Colonic mucosa (tissue), 4 donors: ENCODE measurements around the gene ANO1. TPM values are rescaled to one million over a fixed set of nuclear protein-coding genes. Genes with fewer than 3 reads are reported as not detected.

ENCODE experiments used
- DNase-seq: peaks from one replicate; pipeline ENCODE4 v3.0.0-alpha.2; 2020
- H3K27ac ChIP-seq: fragments of 200-600 bp; one replicate; pipeline ENCODE4 v1.8.0; 2021
- H3K27me3 ChIP-seq: fragments of 200-600 bp; one replicate; pipeline ENCODE4 v1.8.0; 2021
- H3K36me3 ChIP-seq: fragments of 200-600 bp; one replicate; pipeline ENCODE4 v1.8.0; 2021
- H3K4me1 ChIP-seq: fragments of 200-600 bp; one replicate; pipeline ENCODE4 v1.8.0; 2021; ENCODE audit warnings: mild to moderate bottlenecking
- H3K4me3 ChIP-seq: fragments of 200-600 bp; one replicate; pipeline ENCODE4 v1.8.0; 2021
- H3K9ac ChIP-seq, 2 donors: one replicate each; pipeline ENCODE4 v1.7.0; 2013; ENCODE audit warnings: control low read depth in 2 of 2, low read depth in 2 of 2, low read length in 2 of 2
- H3K9me3 ChIP-seq: fragments of 200-600 bp; one replicate; pipeline ENCODE4 v1.8.0; 2021
- intact Hi-C: fragments of 100-400 bp; cut with DNase I; formaldehyde crosslinking; loops from one replicate; pipeline ENCODE4 v1.14.1; 2022
- total RNA-seq, 2 donors: library from RNA; stranded (reverse); fragmentation: NEBNext Ultra II Directional in 1 of 2; extraction: Animal tissue kit (Norgen Biotek cat#: 25700) in 1 of 2; gene quantifications; one replicate each; pipeline ENCODE4 v1.2.1, GENCODE V29; 2021
- TF ChIP-seq, protein P1 (sequence below): fragments of 200-600 bp; IDR thresholded peaks from one replicate; pipeline ENCODE4 v1.8.0; 2022; ENCODE audit warnings: antibody characterized with exemption, mild to moderate bottlenecking
- donor health status: healthy.
- donor health status: DM: no; HTN: no; CAD: no.
- donor health status: DM: no; HTN: no; CAD: no.

The ANO1 gene
- total RNA-seq, 2 donors from 2014 or later, result 8.3 to 16.4 TPM

DNA sequence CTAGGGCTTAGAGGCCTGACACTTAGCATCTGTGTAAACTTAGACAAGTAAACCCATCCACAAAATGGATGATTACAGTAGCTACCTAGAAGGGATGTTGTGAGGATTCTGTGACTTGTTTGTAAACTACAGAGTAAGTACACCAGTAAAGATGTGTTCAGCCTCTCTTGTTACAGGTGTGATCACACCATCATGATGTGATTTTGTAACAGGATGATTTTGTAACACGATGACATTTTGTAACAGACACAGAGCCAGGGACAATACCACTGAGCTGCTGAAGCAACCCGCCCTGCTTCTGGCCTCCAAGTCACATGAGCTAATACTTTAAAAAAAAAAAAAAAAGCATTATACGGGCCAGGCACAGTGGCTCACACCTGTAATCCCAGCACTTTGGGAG is 142.0 kb downstream of the ANO1 start:
- H3K4me1 ChIP-seq, result no peaks in the 10 kb centered on the region
- no peak overlapping the region for H3K27ac ChIP-seq
- H3K27me3 ChIP-seq, result no peaks in the 10 kb centered on the region
- no peak overlapping the region for H3K4me3 ChIP-seq
- H3K9ac ChIP-seq, result no peak overlapping the region
- DNase-seq, result no peak
- TF ChIP-seq, protein P1, sequence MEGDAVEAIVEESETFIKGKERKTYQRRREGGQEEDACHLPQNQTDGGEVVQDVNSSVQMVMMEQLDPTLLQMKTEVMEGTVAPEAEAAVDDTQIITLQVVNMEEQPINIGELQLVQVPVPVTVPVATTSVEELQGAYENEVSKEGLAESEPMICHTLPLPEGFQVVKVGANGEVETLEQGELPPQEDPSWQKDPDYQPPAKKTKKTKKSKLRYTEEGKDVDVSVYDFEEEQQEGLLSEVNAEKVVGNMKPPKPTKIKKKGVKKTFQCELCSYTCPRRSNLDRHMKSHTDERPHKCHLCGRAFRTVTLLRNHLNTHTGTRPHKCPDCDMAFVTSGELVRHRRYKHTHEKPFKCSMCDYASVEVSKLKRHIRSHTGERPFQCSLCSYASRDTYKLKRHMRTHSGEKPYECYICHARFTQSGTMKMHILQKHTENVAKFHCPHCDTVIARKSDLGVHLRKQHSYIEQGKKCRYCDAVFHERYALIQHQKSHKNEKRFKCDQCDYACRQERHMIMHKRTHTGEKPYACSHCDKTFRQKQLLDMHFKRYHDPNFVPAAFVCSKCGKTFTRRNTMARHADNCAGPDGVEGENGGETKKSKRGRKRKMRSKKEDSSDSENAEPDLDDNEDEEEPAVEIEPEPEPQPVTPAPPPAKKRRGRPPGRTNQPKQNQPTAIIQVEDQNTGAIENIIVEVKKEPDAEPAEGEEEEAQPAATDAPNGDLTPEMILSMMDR, result no peak
- H3K36me3 ChIP-seq, result no peaks in the 10 kb centered on the region
- H3K9me3 ChIP-seq, result no peaks in the 10 kb centered on the region
- intact Hi-C loops, result no loop called here

DNA sequence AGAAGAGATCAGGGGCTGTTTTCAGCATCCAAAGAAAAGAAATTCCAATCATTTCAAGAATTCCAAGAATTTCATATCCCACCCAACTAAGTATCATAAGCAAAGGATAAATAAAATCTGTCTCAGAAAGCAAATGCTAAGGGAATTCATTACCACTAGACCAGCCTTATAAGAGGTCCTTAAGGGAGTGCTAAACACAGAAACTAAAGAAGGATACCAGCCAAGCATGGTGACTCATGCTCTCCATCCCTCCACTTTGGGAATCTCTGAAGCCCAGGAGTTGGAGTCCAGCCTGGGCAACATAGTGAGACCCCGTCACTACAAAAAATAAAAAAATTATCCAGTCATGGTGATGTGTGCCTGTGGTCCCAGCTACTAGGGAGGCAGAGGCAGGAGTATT is 142.8 kb downstream of the ANO1 start:
- no peak for DNase-seq
- TF ChIP-seq, protein P1, result no peak
- H3K36me3 ChIP-seq, result no peaks in the 10 kb centered on the region
- intact Hi-C loops, result no loop called here
- no peak overlapping the region for H3K4me3 ChIP-seq
- no peaks in the 10 kb centered on the region for H3K4me1 ChIP-seq
- no peak overlapping the region for H3K27ac ChIP-seq
- H3K9me3 ChIP-seq, result no peaks in the 10 kb centered on the region
- H3K9ac ChIP-seq, result no peak overlapping the region
- H3K27me3 ChIP-seq, result no peaks in the 10 kb centered on the region

DNA sequence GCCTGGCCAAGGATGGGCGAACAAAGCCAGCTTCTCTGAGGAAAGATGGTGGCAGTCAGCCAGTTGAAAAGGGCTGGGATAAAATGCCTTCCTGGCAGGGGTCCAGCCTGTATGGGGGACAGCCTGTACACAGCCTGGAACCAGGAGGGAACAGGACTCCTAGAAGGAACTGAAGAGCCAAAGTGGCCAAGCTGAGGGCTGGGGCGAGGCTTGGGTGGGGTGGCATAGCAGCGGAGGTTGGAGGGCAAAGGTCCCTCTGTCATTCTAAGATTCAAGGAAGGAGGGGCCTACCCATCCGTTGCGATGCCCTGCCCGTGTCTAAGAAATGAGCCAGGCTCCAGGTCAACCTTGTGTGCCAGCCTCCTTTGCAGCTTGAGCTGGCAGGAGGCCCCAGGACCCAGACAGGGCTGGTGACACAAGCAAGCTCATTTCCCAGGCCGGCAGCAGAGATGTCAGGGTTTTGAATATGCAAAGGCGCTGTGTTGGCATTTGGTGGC is 147.6 kb downstream of the ANO1 start:
- Histone ChIP-seq H3K9ac (no peak overlapping the region), H3K4me3 (no peak overlapping the region), H3K9me3 (no peaks in the 10 kb centered on the region), H3K27me3 (no peaks in the 10 kb centered on the region), H3K4me1 (peaks cover 3% of the 10 kb centered on the region), H3K27ac (peak overlapping the region; percentile 88), H3K36me3 (no peaks in the 10 kb centered on the region)
- TF ChIP-seq, protein P1, result no peak
- DNase-seq, result peak; percentile 94
- intact Hi-C loops, result no loop called here

DNA sequence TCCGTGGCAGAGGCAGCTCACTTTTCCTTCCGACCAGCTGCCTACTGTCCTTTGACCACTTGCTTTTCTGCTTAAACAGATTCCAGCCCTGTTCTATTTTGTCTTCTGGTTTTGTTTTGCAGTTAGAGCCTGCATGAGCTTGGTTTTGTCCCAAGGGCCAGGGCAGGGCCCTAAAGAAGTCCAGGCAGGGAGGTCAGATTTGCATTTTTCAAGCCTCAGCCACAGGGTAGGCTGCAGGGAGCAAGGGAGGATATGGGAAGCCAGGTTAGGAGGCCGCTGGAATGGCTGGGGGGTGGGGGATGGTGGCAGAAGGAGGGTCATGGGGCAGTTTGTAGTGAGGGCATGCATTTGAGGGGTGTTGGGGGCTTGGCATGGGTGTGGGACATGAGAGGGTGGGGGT is 148.1 kb downstream of the ANO1 start:
- Histone ChIP-seq H3K27me3 (no peaks in the 10 kb centered on the region), H3K4me3 (no peak overlapping the region), H3K9ac (peak overlapping the region in 1 of 2 donors; percentile 38), H3K9me3 (no peaks in the 10 kb centered on the region), H3K27ac (peak overlapping the region; percentile 88), H3K4me1 (peaks cover 3% of the 10 kb centered on the region), H3K36me3 (no peaks in the 10 kb centered on the region)
- DNase-seq, result peak; percentile 38
- intact Hi-C loops, result no loop called here
- TF ChIP-seq, protein P1, result no peak

DNA sequence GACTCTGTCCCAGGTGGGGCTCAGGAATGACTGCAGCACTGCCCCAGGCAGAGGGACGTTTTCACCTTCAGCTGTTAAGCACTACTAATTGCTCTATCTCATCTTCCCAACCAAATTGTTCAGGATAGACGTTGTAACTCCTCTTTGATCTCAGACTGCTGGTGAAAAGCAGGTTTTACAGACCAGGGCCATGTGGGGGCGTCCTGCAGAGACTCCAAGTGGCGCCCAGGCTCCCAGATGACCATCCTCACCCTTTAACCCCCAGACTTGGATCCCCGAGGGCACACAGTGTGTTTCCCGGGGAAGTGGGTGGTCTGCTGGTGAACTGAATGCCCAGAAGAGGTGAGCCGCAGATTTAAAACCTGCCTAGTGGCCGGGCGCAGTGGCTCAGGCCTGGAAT is 148.8 kb downstream of the ANO1 start:
- Histone ChIP-seq H3K4me3 (no peak overlapping the region), H3K36me3 (no peaks in the 10 kb centered on the region), H3K27me3 (no peaks in the 10 kb centered on the region), H3K4me1 (peaks cover 3% of the 10 kb centered on the region), H3K9ac (peak overlapping the region in 1 of 2 donors; percentile 38), H3K27ac (peak overlapping the region; percentile 88), H3K9me3 (no peaks in the 10 kb centered on the region)
- TF ChIP-seq, protein P1, result peak; percentile 20
- intact Hi-C loops, result no loop called here
- DNase-seq, result no peak
